ENCODE results near the gene OGFOD1.

The OGFOD1 gene

DNA sequence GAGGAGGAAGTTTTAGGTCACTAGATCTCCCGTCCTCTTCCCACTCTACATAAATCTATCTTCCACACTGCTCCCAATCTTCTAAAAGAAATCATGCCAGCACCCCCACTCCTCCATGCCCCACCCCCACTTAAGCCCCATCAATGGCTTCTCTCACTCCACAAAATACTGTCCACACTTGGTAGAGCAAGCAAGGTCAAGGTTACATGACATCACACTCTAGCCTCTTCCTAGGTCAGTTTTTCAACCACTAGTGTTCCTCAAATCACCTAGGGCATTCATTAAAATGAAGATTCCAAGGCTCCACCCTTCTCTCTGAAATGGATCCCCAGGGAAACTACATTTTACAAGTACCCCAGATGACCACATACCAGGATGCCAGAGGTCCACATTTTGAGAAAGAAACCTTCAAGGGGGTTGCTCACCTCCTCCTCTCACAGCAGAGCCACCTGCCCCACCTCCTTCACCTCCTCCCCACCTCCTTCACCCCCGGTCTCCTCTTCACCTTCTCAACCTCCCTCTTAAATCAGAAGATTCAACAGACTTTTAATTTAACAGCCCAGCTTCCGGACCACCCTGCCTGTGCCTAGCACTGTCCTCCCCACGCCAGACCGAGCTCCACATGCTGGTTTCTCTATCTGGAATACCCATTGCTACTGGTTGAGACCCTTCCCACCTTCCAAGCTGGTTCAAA, 29.2 kb upstream of the OGFOD1 start:
- DNase-seq (ENCODE audit: extremely low read depth, low read depth) = no peak
- TF ChIP-seq CTCF (IDR thresholded peaks at IDR 0.05; ENCODE audit: low read depth, low read length, missing control alignments) = no peak
- H3K4me3 ChIP-seq (replicated peaks; ENCODE audit: low read depth, low read length) = no peak overlapping the region

DNA sequence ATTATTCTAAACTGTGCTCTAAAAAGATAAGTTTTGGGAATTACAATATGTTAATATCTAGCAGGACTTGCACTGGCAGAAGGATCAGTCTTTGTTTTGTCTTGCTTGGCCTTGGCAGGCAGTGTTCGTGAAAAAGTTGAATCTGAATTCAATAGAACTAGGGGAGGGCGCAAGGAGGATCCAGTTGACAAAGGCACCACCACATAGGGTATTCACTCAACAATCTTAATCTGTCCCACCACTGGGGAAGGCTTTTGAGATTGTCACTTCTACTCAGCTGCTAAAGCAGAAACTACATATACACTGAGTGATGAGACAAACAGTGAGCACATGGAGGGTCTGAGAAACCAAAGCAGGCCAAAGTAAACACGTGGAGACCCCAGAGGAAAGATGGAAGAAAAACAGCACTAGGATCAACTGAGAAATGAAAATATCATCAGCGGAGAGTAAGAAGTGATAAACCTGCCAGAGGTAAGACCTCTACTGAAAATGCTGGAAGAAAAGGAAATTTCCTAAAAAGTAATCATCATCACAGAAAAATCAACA, 28.4 kb upstream of the OGFOD1 start:
- no peak for TF ChIP-seq CTCF (IDR thresholded peaks at IDR 0.05; ENCODE audit: low read depth, low read length, missing control alignments)
- no peak for DNase-seq (ENCODE audit: extremely low read depth, low read depth)
- peak overlapping the region; percentile 58; the same call in 1 of the 2 replicates for H3K4me3 ChIP-seq (replicated peaks; ENCODE audit: low read depth, low read length)

DNA sequence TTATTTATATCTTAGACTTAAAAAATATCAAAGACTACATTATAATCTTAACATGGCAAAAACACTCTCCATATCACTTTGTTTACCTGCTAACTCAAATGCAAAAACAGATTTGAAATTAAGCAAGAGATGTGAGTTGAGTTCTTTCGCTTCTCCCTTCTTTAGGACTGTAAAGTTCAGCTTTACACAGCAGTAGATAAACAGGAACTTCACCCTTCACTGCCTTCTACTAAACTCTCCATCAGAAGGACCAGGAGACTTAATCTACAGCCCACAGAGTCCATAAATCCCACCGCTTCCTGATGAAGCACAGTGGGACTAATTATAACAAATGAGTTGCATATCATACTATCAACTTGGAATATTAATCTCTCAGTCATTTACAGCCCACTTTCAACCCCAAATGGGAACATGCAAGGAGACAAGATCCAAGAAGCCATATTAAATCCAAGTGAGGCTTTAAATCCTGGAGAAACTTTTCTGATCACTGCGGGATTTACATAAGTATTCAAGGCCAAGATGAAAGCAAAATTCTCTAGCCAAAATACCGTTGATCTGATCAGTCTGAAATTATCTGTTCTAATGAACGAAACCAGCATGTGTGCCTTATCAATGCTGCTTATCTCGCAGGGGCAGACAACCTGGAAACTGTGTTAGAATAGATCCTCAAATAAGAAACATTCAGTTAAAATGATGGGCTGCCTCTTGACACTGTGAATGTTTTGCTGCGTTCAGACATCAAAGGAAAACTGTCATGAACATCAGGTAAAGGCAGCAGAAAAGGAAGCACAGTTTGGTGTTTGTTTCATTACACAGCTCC, 27.6 kb upstream of the OGFOD1 start:
- H3K4me3 ChIP-seq (replicated peaks; ENCODE audit: low read depth, low read length) = peak overlapping the region; percentile 58
- TF ChIP-seq CTCF (IDR thresholded peaks at IDR 0.05; ENCODE audit: low read depth, low read length, missing control alignments) = no peak
- DNase-seq (ENCODE audit: extremely low read depth, low read depth) = no peak

DNA sequence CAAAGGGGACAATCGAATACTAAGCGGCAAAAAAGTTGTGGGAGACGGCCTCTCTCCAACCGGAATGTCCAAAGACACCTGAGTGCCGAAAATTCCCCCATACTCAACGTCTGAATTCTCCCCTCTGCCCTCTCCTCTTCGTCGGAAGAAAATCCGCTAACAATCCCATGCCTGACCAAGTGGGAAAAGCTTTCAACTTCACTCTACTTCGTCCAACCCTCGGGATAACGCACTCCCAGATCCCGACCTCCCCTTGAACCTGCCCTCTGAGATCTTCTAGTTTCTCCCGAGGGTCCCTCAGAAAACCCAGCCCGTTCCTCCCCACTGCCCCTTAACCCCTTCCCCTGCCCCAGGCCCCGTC, 27.0 kb upstream of the OGFOD1 start:
- no peak for DNase-seq (ENCODE audit: extremely low read depth, low read depth)
- no peak for TF ChIP-seq CTCF (IDR thresholded peaks at IDR 0.05; ENCODE audit: low read depth, low read length, missing control alignments)
- peak overlapping the region; percentile 58 for H3K4me3 ChIP-seq (replicated peaks; ENCODE audit: low read depth, low read length)

DNA sequence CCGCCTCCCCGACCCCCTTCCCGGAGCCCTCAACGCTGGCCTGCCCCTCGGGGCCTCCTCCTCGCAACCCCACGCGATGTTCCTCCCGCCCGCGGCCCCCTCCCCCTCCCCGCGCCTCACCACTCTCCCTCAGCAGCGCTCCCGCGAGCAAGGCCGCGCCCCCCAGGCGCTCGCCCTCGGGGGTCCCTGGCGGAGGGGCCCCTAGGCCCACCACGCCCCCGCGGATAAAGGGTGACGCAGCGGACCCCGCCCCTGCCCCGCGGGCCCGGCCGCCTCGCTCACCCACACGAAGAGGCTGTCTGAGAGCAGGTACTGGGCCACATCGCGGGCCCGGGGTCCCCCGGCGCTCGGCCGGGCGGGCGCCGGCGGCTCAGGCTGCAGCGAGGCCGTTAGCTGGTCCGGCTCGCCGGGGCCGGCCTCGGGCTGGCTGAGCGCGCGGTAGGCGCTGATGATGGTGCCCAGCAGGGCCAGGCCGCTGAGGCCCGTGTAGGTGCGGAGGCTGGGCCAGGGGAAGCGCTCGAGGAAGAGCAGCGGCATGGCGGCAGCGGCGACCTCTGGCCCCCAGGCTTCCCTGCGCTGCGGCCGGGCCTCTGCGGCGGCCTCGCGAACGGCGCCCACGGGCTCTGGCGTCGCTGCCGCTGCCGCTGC, 26.4 kb upstream of the OGFOD1 start:
- DNase-seq (ENCODE audit: extremely low read depth, low read depth) = no peak
- no peak for TF ChIP-seq CTCF (IDR thresholded peaks at IDR 0.05; ENCODE audit: low read depth, low read length, missing control alignments)
- H3K4me3 ChIP-seq (replicated peaks; ENCODE audit: low read depth, low read length) = peak overlapping the region; percentile 58

DNA sequence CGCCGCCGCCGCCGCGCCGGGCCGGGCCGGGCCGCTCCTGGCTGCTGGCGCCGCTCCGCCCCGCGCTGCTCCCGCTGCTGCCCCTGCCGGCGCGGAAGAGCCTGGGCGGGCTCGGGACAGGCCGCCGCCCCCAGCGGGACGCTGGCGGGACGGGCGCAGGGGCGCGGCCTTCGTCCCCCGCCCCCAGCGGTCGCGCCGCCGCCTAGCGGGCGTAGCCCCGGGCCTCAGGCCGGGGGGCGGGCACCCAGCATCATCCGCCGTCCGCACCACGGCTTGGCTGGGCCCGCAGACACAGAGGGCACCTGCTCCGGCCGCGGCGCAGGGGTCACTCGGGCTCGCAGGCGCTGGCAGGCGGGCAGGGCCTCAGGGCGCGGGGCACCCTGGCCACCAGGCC, 25.9 kb upstream of the OGFOD1 start, which contains the start of gene AMFR:
AMFR (minus strand) TSS at position 107 of the 394 bp plus-strand sequence. CDS start 218 bp downstream, outside the sequence.
- no peak for DNase-seq (ENCODE audit: extremely low read depth, low read depth)
- TF ChIP-seq CTCF (IDR thresholded peaks at IDR 0.05; ENCODE audit: low read depth, low read length, missing control alignments) = peak; percentile 3
- peak within 1 kb of the TSS; percentile 58 for H3K4me3 ChIP-seq (replicated peaks; ENCODE audit: low read depth, low read length)
